ENCODE results near the gene HSD11B1L.
"Not testable (repeated sequence)": the region's sequence is repeated elsewhere in the genome, so short reads cannot be mapped to it uniquely, and the experiment has no call there.

The HSD11B1L gene

GRCh38 chr19:5727453-5728050, 46.7 kb downstream of the HSD11B1L start:
- TF ChIP-seq CTCF (IDR thresholded peaks at IDR 0.05; ENCODE audit: low read depth, low read length) = no peak
- H3K4me3 ChIP-seq (ENCODE audit: low read depth, low read length) = no peak overlapping the region

GRCh38 chr19:5733172-5733571, 52.3 kb downstream of the HSD11B1L start:
- not testable (repeated sequence) for H3K4me3 ChIP-seq (ENCODE audit: low read depth, low read length)

Data from WI38 (cell line).